MM.1S (cell line): ENCODE results near the gene SCAI.
"Not testable (repeated sequence)": the region's sequence is repeated elsewhere in the genome, so short reads cannot be mapped to it uniquely, and the experiment has no call there.

Experiments
- DNase-seq: peaks from one replicate; pipeline ENCODE4 v3.0.0-alpha.2; 2015
- H2AFZ ChIP-seq: fragments of 300-600 bp; sonication (generic); 2 replicates; pipeline ENCODE4 v1.6.0; 2016; ENCODE audit warnings: antibody characterized with exemption, low read length
- H3F3A ChIP-seq: fragments of 300-600 bp; sonication (generic); 2 replicates; pipeline ENCODE4 v1.6.1; 2016; ENCODE audit warnings: mild to moderate bottlenecking, antibody characterized with exemption, low read length, moderate library complexity, mixed read lengths; ENCODE audit not compliant: insufficient read depth
- H3K27ac ChIP-seq: fragments of 300-600 bp; sonication (generic); 2 replicates; pipeline ENCODE4 v1.5.1; 2016; ENCODE audit warnings: mild to moderate bottlenecking, low read length
- H3K27me3 ChIP-seq: fragments of 300-600 bp; sonication (generic); replicated peaks from 2 replicates; pipeline ENCODE4 v1.6.0; 2016; ENCODE audit warnings: low read length; ENCODE audit not compliant: insufficient read depth
- H3K36me3 ChIP-seq: fragments of 300-600 bp; sonication (generic); replicated peaks from 2 replicates; pipeline ENCODE4 v1.6.1; 2016; ENCODE audit warnings: mild to moderate bottlenecking, low read length, mixed read lengths; ENCODE audit not compliant: insufficient read depth
- H3K4me1 ChIP-seq: fragments of 300-600 bp; sonication (generic); 2 replicates; pipeline ENCODE4 v1.6.1; 2016; ENCODE audit warnings: low read length, mixed read lengths
- H3K4me2 ChIP-seq: fragments of 300-600 bp; sonication (generic); 2 replicates; pipeline ENCODE4 v1.6.0; 2016; ENCODE audit warnings: low read depth, low read length
- H3K4me3 ChIP-seq: fragments of 300-600 bp; sonication (generic); 2 replicates; pipeline ENCODE4 v1.5.1; 2016; ENCODE audit warnings: low read length, mixed read lengths
- H3K79me2 ChIP-seq: fragments of 300-600 bp; sonication (generic); 2 replicates; pipeline ENCODE4 v1.6.1; 2016; ENCODE audit warnings: mixed run types, low read length, mixed read lengths
- H3K9ac ChIP-seq: fragments of 300-600 bp; sonication (generic); 2 replicates; pipeline ENCODE4 v1.6.1; 2016; ENCODE audit warnings: low read length, mixed read lengths
- H3K9me2 ChIP-seq: fragments of 300-600 bp; sonication (generic); replicated peaks from 2 replicates; pipeline ENCODE4 v1.6.1; 2016; ENCODE audit warnings: mild to moderate bottlenecking, low read length, mixed read lengths; ENCODE audit not compliant: insufficient read depth
- H3K9me3 ChIP-seq: fragments of 300-600 bp; sonication (generic); replicated peaks from 2 replicates; pipeline ENCODE4 v1.6.1; 2016; ENCODE audit warnings: mild to moderate bottlenecking, low read length, mixed read lengths; ENCODE audit not compliant: insufficient read depth
- H4K20me1 ChIP-seq: fragments of 300-600 bp; sonication (generic); 2 replicates; pipeline ENCODE4 v1.6.1; 2016; ENCODE audit warnings: mild to moderate bottlenecking, low read length, moderate library complexity, mixed read lengths; ENCODE audit not compliant: insufficient read depth
- EZH2 ChIP-seq: fragments of 300-600 bp; sonication (generic); optimal IDR thresholded peaks from 2 replicates; pipeline ENCODE3; 2017; ENCODE audit warnings: low read depth, mild to moderate bottlenecking, antibody characterized with exemption, low read length, mixed read lengths
- EZH2phosphoT487 ChIP-seq: fragments of 300-600 bp; sonication (generic); IDR thresholded peaks from 2 replicates; pipeline ENCODE4 v1.6.1; 2018; ENCODE audit warnings: antibody characterized with exemption, low read length
- TF ChIP-seq, protein P1 (sequence below): fragments of 300-600 bp; sonication (generic); IDR thresholded peaks from 2 replicates; pipeline ENCODE4 v1.5.1; 2016; ENCODE audit warnings: antibody characterized with exemption, low read length, mixed read lengths

SCAI gene

GRCh38 chr9:125189011-125189360 lies 45.7 kb upstream of the SCAI start:
- Histone ChIP-seq H3K4me3 (peak overlapping the region; percentile 98), H3F3A (no peaks in the 10 kb centered on the region), H3K4me1 (peaks cover 7% of the 10 kb centered on the region; the same call in 1 of the 2 replicates), H3K79me2 (peaks cover 59% of the 10 kb centered on the region), H3K36me3 (no peaks in the 10 kb centered on the region), H3K9me2 (no peaks in the 10 kb centered on the region), H3K4me2 (peak overlapping the region; percentile 95), H4K20me1 (no peaks in the 10 kb centered on the region), H2AFZ (peak overlapping the region; percentile 96), H3K27ac (peak overlapping the region; percentile 69; the same call in 1 of the 2 replicates), H3K27me3 (no peaks in the 10 kb centered on the region), H3K9me3 (no peaks in the 10 kb centered on the region), H3K9ac (peak overlapping the region; percentile 98)
- peak; percentile 23 for DNase-seq
- TF ChIP-seq, protein P1, sequence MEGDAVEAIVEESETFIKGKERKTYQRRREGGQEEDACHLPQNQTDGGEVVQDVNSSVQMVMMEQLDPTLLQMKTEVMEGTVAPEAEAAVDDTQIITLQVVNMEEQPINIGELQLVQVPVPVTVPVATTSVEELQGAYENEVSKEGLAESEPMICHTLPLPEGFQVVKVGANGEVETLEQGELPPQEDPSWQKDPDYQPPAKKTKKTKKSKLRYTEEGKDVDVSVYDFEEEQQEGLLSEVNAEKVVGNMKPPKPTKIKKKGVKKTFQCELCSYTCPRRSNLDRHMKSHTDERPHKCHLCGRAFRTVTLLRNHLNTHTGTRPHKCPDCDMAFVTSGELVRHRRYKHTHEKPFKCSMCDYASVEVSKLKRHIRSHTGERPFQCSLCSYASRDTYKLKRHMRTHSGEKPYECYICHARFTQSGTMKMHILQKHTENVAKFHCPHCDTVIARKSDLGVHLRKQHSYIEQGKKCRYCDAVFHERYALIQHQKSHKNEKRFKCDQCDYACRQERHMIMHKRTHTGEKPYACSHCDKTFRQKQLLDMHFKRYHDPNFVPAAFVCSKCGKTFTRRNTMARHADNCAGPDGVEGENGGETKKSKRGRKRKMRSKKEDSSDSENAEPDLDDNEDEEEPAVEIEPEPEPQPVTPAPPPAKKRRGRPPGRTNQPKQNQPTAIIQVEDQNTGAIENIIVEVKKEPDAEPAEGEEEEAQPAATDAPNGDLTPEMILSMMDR = no peak
- TF ChIP-seq EZH2 (no peak), EZH2phosphoT487 (no peak)

- Histone ChIP-seq H3K36me3 (no peaks in the 10 kb centered on the region), H3K79me2 (peaks cover 100% of the 10 kb centered on the region), H3K4me1 (no peaks in the 10 kb centered on the region), H3F3A (no peaks in the 10 kb centered on the region), H3K9ac (no peak overlapping the region), H2AFZ (no peak overlapping the region), H3K27ac (no peak overlapping the region), H3K9me3 (no peaks in the 10 kb centered on the region), H4K20me1 (no peaks in the 10 kb centered on the region), H3K4me2 (no peak overlapping the region), H3K9me2 (no peaks in the 10 kb centered on the region), H3K27me3 (no peaks in the 10 kb centered on the region), H3K4me3 (no peak overlapping the region)
- TF ChIP-seq EZH2phosphoT487 = no peak
- TF ChIP-seq EZH2 = no peak
- TF ChIP-seq, protein P1 = no peak
- no peak for DNase-seq
Observed at GRCh38 chr9:125183561-125183960, 40.2 kb upstream of the SCAI start.

DNA sequence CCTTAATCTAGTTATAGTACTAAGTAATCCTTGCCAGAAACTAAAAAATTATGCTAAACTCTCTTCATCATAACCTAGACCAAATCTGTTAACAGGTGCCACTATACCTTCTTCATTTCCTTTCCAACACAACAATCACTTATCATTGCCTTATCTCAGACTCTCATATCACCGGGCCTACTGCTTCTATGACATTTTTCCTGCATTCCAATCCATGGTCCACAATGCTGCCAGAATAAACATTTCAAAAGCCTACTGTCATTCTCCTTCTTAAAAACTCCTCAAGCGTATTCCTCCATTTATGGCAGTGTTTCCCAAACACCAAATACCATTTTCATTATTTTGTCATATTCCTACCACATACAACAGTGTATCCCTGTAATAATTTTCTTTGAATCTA lies 39.7 kb upstream of the SCAI start:
- Histone ChIP-seq H3K27ac (no peak overlapping the region), H3K9me2 (no peaks in the 10 kb centered on the region), H3K27me3 (no peaks in the 10 kb centered on the region), H3K4me1 (no peaks in the 10 kb centered on the region), H3K4me3 (no peak overlapping the region), H3K79me2 (peaks cover 100% of the 10 kb centered on the region), H3K9ac (no peak overlapping the region), H3F3A (peaks cover 3% of the 10 kb centered on the region; the same call in 1 of the 2 replicates), H4K20me1 (no peaks in the 10 kb centered on the region), H2AFZ (no peak overlapping the region), H3K36me3 (no peaks in the 10 kb centered on the region), H3K4me2 (no peak overlapping the region), H3K9me3 (no peaks in the 10 kb centered on the region)
- TF ChIP-seq EZH2phosphoT487 (no peak), EZH2 (no peak)
- TF ChIP-seq, protein P1 = no peak
- DNase-seq = no peak

- H3K79me2 ChIP-seq = peaks cover 100% of the 10 kb centered on the region
- not testable (repeated sequence) for H3K4me1 ChIP-seq, H3K9me3 ChIP-seq, H2AFZ ChIP-seq, H3K4me3 ChIP-seq, H3K9ac ChIP-seq, H3K4me2 ChIP-seq, H3K27ac ChIP-seq, H3K9me2 ChIP-seq, DNase-seq, H4K20me1 ChIP-seq, H3K36me3 ChIP-seq, H3F3A ChIP-seq, H3K27me3 ChIP-seq
Observed at GRCh38 chr9:125181756-125182155, 38.4 kb upstream of the SCAI start.
